Stimulated activated CD4-positive, alpha-beta T cell treated with anti-CD3 and anti-CD28 coated beads, Interleukin-4, amount 100 ng/mL, for 4 hours (primary cell): Measurements from ENCODE around the gene RTL1.

Experiments
- DNase-seq, 2 experiments: peaks; one replicate each; pipeline ENCODE4 v3.0.0-alpha.2; 2020

RTL1 gene

DNA sequence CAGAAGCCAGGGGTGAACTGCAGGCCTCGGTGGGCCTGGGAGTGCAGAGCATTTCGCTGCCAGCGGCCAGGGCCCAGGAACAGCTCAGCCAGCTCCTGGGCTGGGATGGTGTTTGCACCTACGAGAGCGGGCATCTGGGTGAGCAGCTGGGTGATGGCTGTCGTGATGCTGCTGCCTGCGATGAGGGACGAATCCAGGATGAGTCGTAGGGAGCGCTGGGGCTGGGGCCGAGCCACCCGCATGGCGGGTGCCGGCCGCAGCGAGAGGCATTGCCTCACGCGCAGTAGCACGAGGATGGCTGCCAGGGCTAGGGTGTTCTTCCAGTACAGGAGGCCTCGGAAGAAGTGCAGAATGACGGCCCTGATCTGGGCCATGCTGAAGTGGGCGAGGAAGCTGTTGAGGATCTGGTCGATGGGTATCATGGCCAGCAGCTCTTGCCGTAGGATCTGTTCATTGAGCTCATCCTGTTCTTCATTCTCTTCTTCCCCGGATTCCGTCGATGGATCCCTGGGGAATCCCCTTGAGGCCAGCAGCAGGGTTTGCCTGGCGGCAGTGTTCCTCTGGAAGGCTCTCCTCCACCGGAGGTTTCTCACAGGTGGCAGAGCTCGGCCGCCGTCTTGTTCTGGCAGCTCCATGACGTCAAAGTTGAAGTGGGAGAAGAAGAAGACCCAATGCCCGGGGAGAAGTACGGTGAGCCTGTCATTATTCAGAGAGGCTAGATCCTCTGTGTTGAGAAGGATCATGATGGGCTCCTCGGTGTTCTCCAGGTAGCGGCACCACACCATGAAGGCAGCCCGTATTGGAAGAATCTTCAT is 22.1 kb downstream of the RTL1 start:
- no peak for DNase-seq

DNA sequence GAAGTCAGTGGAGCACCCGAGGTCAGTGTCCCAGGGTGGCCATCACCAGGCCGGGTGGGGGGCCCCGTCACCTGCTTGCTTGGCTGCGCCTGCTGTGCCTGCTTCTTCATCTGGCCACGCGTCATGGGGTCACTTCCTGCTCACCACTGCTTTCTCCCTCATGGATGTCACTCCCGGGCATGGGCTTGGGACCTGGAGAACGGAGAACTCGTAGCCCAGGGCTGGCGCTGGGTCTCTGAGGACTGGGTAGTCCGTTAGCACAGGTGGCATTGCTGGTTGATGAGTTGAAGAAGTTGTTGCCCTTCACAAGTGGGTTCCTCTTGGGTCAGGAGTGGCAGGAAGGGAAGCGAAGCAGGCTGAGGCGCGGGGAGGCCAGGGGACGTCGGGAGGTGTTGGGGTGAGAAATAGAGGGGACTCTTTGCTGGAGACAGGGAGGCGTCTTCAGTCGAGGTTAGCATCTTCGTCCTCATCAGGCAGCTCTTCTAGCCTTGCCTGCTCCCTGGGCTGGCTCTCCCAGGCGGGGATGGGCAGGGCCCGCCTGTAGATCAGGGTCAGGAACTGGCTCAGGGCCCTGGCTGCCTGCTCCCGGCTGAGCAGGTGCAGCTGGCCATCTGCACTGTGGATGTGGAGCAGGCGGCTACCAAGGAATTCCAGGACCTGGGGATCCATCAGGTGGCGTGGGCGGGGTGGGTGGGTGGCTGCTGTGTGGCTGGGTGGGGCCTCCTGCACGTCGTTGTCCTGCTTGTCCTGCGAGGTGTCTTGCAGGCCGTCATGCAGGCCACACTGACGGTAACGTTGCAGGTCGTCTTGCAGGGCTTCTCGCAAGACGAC is 23.0 kb downstream of the RTL1 start:
- no peak for DNase-seq

DNA sequence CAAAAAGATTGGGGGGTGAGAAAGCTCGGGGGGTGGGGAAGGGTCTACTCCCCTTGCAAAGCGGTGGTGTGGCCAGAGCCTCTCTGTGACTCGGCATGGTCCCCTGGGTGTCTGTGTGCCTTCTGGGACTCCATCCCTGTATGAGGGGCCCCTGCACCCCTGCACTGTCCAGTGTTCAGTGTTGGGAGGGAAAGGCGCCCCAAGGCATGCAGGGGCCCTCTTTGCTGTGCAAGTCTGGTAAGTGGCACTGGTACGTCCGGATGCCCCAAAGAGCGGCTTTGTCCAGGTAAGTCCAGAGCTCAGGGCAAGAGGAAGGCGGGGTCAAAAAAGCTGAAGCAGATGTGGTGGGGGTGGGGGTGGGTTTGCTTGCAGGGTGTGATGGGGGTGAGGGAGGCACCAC is 23.7 kb downstream of the RTL1 start:
- DNase-seq, result no peak

DNA sequence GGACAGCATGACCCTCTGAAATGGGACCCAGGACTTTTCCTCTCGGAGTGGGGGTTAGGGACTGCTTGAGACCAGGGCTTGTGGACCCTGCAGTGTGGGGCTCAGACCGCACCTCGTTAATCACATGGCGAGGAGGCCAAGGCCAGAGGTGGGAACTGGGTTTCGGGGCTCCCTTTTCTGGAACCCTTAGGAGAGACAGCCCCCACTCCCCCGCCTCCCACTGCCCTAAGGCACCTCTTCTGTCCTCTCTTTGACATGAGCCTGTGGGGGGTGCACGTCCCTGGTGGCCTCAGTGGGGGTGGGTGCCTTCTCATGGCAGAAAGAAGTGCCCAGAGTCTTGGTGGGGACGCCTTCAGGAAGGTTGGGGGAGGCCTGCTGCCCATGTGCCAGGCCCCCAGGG is 24.3 kb downstream of the RTL1 start:
- no peak for DNase-seq

DNA sequence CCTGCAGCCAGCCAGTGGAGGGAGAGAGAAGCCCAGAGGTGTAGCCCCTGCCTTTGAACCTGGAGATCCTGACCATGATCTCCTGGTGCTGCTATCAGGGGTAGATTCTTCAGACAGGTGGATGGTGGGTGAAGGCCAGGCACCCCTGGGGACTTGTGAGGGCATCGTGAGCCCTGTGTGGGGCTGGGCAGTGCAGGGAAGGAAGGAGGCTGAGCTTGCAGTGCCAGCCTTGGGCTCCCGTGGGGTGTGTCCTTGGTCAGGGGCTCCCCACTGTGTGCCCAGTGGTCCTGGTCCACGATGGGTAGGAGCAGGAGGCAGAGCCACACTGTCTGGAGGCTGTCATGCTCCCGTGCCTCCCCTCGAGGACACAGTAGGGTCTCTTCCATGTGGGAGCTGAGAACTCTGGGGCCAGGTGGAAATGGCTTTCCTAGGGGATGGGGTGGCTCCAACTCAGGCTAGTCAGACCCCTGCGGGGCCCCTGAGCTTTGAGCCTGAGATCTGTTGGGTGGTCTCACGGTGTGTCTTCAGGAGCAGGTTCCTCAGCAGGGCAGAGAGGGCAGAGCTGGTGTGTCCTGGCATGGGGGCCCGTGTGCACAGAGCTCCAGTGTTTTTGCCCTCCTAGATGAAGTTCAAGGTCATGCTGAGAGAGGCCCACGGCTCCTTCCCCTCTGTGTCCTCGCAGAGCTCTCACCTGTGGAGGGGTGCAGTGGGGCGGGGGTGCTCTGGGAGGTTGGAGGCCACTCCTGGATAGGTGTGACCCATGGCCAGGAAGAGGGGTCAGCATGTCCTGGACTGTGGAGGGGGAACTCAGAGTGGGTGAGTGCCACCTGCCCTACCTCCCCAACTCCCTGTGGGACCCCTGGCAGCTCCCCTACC is 25.0 kb downstream of the RTL1 start:
- no peak for DNase-seq

DNA sequence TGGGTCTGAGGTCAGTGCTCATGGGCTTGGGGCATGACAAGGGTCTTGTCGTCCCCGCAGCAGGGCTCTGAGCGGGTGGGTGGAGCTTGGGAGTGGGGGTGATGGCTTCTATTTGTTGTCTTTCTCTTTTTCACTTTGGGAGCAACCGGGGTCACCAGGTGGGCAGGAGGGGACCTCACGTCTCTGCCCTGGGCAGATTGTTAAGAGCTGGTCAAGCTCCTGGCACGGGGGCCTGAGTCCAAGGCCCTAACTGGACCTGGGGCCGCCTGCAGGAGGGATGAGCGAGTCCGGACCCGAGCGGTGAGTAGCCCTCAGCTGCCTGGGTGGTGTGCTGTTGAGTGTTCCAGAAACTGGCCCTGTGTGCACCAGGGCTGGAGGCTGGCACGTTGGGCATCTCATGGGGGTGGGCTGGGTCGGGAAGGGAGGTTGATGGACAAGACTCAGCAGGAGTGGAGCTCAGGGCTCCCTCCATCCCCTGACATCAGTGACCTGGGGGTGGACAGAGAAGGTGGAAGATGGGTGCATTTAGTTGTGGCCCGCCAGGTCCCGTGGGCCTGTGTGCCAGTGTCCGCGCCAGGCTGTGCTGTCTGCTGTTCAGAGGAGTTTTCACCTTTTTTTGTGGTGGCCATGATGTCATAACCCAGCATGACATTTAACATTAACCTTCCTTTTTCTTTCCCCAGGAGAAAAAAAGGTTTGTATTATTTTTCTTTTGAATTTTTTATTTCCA is 27.5 kb downstream of the RTL1 start:
- no peak for DNase-seq

DNA sequence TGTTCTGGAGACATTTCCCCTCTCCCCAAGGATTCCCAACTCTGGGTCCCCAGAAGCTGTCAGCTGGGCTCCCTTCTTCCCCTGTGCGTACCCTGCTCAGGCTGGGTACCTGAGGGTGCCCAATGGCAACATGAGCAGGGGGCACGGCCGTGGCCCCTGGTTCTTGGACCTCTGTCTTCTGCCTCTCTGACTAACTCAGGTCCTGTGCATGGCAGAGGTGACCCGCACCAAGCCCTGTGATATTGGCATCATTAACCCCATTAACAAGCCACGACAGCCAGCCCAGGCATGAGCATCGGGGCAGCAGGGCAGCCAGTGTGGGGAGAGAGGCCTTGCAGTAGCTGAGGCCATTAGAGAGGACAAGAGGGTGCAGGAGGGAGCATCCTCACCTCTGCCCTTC is 28.4 kb downstream of the RTL1 start:
- no peak for DNase-seq

DNA sequence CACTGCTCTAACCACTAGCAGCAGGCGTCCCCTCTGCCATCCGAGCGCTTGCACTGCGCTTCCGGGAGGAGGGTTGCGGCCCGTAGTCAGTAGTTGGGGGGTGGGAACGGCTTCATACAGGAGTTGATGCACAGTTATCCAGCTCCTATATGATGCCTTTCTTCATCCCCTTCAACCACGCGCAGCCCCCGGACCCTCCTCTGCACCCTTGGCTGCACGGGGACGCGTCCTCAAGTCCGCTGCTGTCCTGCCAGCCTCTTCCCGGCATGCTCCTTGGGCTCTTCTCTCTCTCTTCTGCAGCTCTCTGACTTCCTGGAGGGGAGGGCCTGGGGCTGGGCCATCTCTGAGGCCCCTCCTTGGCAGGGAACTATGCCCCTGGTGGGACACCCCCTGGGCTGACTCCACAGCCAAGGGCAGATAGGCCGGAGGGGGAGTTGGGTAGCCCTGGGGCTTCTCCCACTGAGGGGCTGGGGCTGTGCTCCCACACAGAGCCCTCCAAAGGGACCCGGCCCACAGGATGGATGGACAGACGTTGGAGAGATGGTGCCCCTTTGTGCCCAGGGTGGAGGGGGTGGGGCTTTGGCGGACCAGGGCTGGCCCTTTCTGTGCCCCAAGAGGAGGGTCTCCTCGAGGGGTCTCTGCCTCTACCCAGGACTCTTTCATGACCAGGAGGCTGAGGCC is 29.0 kb downstream of the RTL1 start:
- DNase-seq, result no peak

DNA sequence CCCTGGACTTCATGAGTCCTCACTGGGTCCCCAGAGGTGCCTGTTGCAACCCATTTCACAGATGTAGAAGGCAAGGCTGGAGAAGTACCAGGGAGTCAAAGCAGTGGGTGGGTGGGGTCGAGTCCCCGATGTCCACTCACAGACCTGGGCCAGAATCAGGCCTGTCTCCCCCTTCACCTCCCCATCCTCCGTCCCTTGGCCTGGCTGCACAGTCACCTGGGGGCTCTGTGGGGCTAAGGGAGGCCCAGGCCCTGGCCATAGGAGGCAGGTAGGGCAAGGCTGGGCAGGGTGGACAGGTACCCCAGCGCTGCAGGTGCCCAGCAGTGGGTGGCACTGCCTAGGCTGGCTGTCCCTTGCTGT is 29.5 kb downstream of the RTL1 start:
- no peak for DNase-seq

DNA sequence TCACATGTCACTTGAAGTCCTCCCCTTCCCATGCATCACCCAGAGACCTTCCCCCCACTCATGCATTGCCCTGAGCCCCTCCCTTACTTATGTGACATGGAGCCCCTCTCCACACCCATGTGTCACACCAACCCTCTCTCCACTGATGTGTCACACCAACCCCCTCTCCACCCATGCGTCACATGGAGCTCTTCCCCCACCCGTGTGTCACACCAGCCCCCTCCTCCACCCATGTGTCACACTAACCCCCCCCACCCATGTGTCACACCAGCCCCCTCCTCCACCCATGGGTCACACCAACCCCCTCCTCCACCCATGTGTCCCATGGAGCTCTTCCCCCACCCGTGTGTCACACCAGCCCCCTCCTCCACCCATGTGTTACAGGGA is 30.4 kb downstream of the RTL1 start:
- peak in 1 of 2 experiments; percentile 17 for DNase-seq

DNA sequence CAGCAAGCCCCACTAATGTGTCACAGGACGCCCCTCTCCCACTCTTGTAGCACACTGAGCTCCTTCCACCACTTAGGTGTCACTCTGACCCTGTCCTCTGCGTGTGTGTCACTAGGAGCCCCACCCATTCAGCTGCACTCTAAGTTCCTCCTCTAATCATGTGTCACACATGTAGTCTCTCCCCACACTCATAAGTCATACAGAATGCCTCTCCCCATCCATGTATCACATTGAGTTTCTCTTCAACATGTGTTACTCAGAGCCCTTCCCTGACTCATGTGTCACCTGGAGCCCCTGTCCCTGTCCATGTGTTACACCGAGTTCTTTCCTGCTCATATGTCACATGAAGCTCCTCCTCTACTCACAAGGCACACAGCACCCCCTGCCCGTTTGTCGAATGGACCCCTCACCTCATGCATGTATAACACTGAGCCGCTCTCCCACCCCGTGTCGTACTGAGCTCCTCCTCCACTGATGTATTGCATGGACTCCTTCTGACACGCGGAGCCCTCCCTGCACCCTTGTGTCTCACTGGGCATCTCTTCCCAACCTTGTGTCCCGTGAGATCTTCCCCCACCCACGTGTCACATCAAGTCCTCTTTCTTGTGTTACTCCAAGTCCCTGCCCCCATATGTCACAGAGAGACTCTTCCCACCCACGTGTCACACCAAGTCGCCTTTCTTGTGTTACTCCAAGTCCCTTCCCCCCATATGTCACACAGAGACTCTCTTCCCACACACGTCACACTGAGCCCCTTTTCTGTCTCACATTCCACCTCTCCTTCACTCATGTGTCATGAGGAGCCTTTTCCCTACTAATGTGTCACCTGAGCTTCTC is 31.0 kb downstream of the RTL1 start:
- DNase-seq, result no peak

DNA sequence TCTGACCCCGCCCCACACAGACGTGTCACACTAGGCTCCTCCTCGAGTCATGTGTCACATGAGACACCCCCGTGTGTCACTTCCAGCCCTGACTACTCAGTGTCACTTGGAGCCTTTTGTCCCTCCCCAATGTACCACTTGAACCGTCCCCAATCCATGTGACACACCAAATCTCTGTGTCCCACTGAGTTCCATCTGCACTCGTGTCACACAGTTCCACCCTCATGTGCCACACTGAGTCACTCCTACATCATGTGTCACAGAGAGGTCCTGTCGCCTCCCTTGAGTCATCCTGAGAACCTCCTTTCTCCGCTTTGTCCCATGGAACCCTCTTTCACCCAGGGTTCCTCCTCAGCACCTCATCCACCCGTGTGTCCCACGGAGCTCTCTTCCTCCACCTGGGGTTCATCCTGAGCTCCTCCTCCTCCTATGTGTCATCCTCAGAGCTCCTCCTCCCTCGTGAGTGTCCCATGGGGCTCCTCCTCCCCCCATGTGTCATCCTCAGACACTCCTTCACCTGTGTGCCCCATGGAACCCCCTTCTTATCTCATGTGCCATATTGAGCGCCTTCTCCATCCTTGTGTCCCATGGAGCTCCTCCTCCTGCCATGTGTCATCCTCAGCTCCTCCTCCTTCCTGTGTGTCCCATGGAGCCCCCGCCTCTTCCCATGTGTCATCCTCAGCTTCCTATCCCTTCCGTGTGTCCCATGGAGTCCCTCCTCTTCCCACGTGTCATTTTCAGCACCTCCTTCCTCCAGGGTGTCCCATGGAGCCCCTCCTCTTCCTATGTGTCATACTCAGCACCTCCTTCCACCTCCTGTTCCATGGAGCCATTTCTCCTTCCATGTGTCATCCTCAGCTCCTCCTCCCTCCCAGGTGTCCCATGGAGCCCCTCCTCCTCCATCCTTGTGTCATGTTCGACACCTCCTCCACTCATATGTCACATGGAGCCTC is 32.0 kb downstream of the RTL1 start:
- no peak for DNase-seq

DNA sequence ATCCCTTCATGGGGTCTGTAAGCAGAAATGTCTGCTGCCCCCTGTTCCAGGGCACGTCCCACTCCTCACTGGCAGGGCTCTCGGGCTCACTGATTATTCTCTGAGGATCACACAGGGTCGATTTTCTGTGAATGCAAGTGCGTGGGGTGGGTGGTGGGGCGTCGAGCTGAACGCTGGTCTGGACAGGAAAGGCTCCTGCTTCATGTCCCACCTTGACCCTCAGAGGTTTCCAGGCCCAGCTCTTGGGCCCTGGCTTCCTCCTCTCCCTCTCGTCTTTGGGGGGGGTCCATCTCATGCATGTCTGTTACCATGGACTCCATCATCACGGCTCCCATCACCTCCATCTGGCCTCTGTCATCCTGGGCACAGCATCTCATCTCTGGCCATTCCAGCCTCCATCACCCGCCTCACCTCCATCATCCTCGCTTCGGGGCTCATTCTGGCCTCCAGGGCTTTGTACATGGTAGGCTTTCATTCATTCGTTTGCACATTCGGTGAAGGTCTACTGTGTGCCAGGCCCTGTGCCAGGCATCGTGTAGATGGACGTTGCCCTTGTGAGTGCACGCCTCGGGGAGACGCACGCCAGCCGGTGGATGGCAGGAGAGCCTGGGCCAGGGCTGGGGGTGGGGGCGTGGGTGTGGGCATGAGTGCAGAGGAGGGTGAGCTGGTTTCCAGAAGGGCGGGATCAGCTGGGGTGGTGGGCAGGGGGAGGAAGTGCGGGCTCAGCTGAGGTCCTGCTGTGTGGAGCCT is 34.7 kb downstream of the RTL1 start:
- DNase-seq, result no peak

DNA sequence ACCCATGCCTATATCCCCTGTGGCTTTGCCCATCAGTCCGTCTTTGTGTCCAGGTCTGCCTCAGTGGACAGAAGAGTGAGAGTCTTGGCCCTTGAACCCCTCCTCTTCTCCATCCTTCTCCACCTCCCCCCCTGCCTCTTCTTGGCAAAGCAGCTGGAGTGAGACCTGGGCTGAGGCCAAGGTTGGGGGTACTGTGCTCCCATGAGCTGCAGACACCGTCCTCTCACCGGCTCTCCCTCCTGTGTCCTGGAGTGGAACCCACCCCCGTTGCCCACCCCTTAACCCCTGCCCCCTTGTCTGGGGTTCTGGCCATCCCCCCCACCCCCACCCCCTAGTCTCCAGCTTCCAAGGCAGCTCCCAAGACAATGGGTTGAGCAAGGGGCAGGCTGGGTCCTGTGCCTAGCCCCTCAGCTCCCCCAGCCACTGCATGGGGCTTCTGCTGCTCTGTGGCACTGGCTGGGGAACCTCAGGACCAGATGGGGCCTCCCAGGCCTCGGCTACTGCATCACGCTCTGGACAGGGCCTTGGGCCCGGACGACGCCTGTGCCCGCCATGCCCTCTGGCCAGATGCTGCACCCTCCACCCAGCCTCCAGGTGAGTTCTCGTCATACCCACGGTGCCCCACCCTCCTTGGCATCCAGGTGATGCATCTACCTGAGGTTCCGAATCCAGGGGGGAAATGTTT is 35.7 kb downstream of the RTL1 start:
- DNase-seq, result no peak

DNA sequence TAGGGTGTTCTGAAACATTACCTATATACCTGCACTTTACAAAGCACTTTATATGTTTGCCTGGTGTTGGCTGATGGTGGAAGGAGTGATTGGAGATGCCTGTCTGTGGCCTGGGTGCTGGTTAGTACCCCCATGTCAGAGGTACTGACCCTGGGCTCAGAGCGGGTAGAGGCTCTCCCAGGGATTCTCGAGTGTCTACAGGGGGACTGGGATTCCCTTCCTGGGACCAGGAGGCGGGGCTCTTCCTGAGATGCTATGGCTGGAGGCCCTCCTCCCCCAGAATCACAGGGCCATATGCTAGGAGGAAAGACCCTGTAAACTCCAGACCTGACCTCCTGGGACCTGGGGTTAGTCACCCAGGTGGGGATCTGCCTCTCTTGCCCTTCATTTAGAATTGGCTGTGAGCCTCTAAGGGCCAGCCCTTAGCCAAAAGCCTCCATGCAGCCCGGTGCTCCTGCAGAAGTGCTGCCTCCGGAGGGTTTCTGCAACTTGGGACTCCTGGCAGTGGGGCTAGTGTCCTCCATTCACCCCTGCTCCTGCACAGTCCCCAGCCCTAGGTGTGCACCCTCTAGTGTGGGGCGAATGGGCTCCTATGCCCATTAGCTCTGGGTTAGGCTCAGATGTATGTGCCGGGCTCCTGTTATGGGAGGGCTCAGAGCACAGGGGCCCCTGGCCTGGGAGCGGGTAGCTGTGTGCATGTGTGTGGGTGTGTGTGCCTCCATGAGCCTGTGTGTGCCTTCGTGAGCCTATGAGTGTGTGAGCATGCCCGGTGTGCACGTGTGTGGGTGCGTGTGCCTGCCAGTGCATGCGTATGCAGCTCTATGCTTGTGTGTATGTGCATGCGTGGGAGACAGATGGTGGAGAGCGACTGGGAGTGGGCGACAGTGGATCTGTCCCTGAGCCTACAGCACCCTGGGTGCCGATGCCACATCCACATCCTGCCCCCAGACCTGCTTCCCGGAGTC is 36.6 kb downstream of the RTL1 start:
- DNase-seq, result no peak

DNA sequence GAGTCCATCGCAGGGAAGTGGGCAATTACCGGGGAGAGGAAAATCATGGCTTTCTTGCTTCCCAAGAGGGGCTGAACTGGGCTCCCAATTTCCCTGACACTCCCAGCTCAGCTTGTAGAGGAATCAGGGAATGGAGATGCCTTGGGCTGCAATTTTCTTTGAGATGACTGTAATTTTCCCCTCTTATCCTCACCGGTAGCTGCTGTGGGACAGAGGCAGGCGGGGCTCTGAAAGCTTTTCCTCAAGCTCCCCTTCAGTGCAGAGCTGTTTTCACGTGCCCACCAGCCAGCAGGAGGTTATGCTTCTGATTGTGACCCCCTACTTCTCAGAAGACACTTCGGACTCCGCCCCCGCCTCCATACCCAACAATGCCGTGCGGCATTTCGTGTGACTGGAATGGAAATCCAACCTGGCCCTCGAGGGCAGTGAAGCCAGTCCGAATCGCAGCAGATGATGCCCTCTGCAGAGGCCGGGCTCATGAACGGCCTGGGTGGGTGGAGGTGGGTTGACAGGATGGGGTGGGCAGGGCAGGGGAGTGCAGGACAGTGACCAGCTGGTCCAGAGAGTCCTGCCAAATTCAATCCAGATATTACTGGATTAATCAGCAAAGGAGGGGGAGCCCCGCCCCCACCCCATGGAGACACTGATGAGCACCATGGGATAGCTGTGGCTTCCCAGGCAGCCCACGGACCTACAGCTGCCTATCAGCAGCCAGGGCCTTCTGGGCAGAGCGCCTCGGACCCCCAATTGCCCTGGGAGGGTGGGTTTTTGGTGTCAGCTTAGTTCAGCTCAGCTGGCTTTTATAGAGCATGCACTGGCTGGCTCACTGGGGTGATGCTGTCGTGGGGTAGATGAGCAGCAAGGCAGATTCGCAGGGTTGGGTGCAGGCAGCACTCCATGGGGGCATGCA is 37.6 kb downstream of the RTL1 start:
- no peak for DNase-seq
